Measurements from ENCODE around the gene TLR2. TPM values are rescaled to one million over a fixed set of nuclear protein-coding genes. Genes with fewer than 3 reads are reported as not detected.
A peak's percentile ranks its signal among the peaks of the same experiment; 100 is the strongest.

The TLR2 gene
- polyA plus RNA-seq, 3 donors = 133 to 187 (median 162) TPM

GRCh38 chr4:153729895-153730294 is 45.8 kb downstream of the TLR2 start:
- no peak for TF ChIP-seq CTCF (IDR thresholded peaks at IDR 0.05)
- Histone ChIP-seq H3K27me3 (ENCODE audit: control insufficient read depth in 2 of 2, insufficient read depth in 2 of 2, low read length in 2 of 2) (no peaks in the 10 kb centered on the region), H3K27ac (ENCODE audit: low read depth in 1 of 2, low read length in 2 of 2) (peak overlapping the region; percentile 50 to 68), H3K9me3 (replicated peaks in 1 of 2; ENCODE audit: control insufficient read depth in 1 of 2, insufficient read depth in 1 of 2, low read length in 2 of 2) (no peaks in the 10 kb centered on the region), H3K36me3 (replicated peaks in 1 of 2; ENCODE audit: control insufficient read depth in 1 of 2, insufficient read depth in 2 of 2, low read length in 2 of 2) (no peaks in the 10 kb centered on the region), H3K9ac (ENCODE audit: insufficient read depth, low read length, poor library complexity, severe bottlenecking) (no peak overlapping the region), H4K20me1 (ENCODE audit: insufficient read depth, low read length) (no peaks in the 10 kb centered on the region), H3K79me2 (ENCODE audit: insufficient read depth, low read length) (no peaks in the 10 kb centered on the region), H3K4me2 (replicated peaks; ENCODE audit: extremely low read depth, low read length, poor library complexity, severe bottlenecking) (peak overlapping the region; percentile 12), H2AFZ (ENCODE audit: insufficient read depth, low read depth, low read length, poor library complexity, severe bottlenecking) (no peak overlapping the region), H3K4me3 (replicated peaks in 1 of 3; ENCODE audit: low read depth in 2 of 3, low read length in 3 of 3) (peak overlapping the region in 1 of 3 experiments; percentile 17), H3K4me1 (ENCODE audit: control insufficient read depth in 1 of 2, insufficient read depth in 2 of 2, low read length in 2 of 2) (peaks cover 62 to 71% of the 10 kb centered on the region in 2 donors)
- H3K27ac Mint-ChIP-seq = peak overlapping the region; percentile 49 to 79 (median 77)
- DNase-seq = no peak
- H3K4me3 Mint-ChIP-seq = peak overlapping the region in 1 of 2 donors; percentile 42
- peaks cover 0 to 2% (median 0%) of the 10 kb centered on the region in 3 donors for H3K27me3 Mint-ChIP-seq (ENCODE audit: low read depth in 3 of 3)
- intact Hi-C loops (cut with micrococcal nuclease) = no loop called here
- H3K4me1 Mint-ChIP-seq = peaks cover 73% of the 10 kb centered on the region
- H3K9me3 Mint-ChIP-seq = peaks cover 0 to 3% (median 0%) of the 10 kb centered on the region in 7 donors
- WGBS (ENCODE audit: insufficient coverage) = 100% methylated on average over 1 of the region's 2 CpGs
- H3K36me3 Mint-ChIP-seq = peaks cover 2 to 4% of the 10 kb centered on the region in 2 donors

- no peak overlapping the region for H2AFZ ChIP-seq (ENCODE audit: insufficient read depth, low read depth, low read length, poor library complexity, severe bottlenecking)
- TF ChIP-seq CTCF (IDR thresholded peaks at IDR 0.05) = no peak
- no peak overlapping the region for H3K4me3 ChIP-seq (replicated peaks in 1 of 3; ENCODE audit: low read depth in 2 of 3, low read length in 3 of 3)
- WGBS (ENCODE audit: insufficient coverage) = 8% methylated on average over 2 of the region's 3 CpGs
- peak in 1 of 3 donors; percentile 62 for DNase-seq
- H3K9ac ChIP-seq (ENCODE audit: insufficient read depth, low read length, poor library complexity, severe bottlenecking) = no peak overlapping the region
- Mint-ChIP-seq H3K36me3 (peaks cover 5 to 6% of the 10 kb centered on the region in 2 donors), H3K27me3 (ENCODE audit: low read depth in 3 of 3) (peaks cover 0 to 2% (median 0%) of the 10 kb centered on the region in 3 donors), H3K27ac (peak overlapping the region in 2 of 7 donors; percentile 40 to 77), H3K4me3 (no peak overlapping the region), H3K9me3 (peaks cover 0 to 3% (median 0%) of the 10 kb centered on the region in 7 donors), H3K4me1 (peaks cover 62% of the 10 kb centered on the region)
- no peaks in the 10 kb centered on the region for H4K20me1 ChIP-seq (ENCODE audit: insufficient read depth, low read length)
- H3K79me2 ChIP-seq (ENCODE audit: insufficient read depth, low read length) = no peaks in the 10 kb centered on the region
- H3K9me3 ChIP-seq (replicated peaks in 1 of 2; ENCODE audit: control insufficient read depth in 1 of 2, insufficient read depth in 1 of 2, low read length in 2 of 2) = no peaks in the 10 kb centered on the region
- H3K36me3 ChIP-seq (replicated peaks in 1 of 2; ENCODE audit: control insufficient read depth in 1 of 2, insufficient read depth in 2 of 2, low read length in 2 of 2) = no peaks in the 10 kb centered on the region
- no peaks in the 10 kb centered on the region for H3K27me3 ChIP-seq (ENCODE audit: control insufficient read depth in 2 of 2, insufficient read depth in 2 of 2, low read length in 2 of 2)
- intact Hi-C loops (cut with micrococcal nuclease) = no loop called here
- H3K4me1 ChIP-seq (ENCODE audit: control insufficient read depth in 1 of 2, insufficient read depth in 2 of 2, low read length in 2 of 2) = peaks cover 51 to 59% of the 10 kb centered on the region in 2 donors
- H3K27ac ChIP-seq (ENCODE audit: low read depth in 1 of 2, low read length in 2 of 2) = peak overlapping the region in 1 of 2 donors; percentile 68
- no peak overlapping the region for H3K4me2 ChIP-seq (replicated peaks; ENCODE audit: extremely low read depth, low read length, poor library complexity, severe bottlenecking)
Observed at GRCh38 chr4:153731239-153731638, 47.2 kb downstream of the TLR2 start.
